Hematopoietic multipotent progenitor cell treated with erythropoietin and hydrocortisone succinate and interleukin-3 and kit ligand, for 15 days (in vitro differentiated cells): Measurements from ENCODE around the gene THAP4.

ENCODE experiments used
- DNase-seq: peaks from one replicate; pipeline ENCODE4 v3.0.0-alpha.2; 2015; ENCODE audit warnings: low spot score

Gene THAP4

DNA sequence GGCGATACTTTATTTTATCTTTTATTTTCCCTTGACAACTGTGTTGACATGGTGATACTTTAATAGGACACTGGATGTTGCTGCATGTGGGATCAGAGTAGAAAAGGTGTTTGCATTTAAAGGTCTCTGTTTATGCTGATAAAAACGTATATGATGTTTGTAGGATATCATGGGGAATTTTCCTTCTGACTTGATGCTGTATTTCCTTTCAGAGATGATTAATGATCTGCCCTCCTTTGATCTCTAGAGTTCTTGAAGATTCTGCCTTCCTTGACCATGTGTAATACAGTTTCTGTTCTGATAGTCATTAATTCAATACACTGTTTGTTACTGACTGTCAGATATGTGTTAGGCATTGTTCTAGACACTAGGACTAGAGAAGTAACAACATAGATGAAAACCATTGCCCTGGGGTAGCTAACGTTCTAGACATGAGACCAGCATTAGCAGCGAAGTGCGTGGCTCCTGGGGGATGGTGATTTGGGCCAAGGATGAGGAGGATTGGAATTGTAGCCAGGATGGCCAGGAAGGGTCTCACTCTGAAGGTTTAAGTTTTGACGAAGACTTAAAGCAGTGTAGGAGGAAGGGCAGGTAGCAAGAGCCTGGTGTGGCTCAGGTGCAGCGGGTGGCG lies 3.3 kb upstream of the THAP4 start:
- DNase-seq, result no peak

- DNase-seq, result no peak
These were observed 2.4 kb upstream of the THAP4 start for GRCh38 chr2:241639385-241639784.

- no peak for DNase-seq
These were observed 2.0 kb upstream of the THAP4 start for GRCh38 chr2:241638940-241639339.

DNA sequence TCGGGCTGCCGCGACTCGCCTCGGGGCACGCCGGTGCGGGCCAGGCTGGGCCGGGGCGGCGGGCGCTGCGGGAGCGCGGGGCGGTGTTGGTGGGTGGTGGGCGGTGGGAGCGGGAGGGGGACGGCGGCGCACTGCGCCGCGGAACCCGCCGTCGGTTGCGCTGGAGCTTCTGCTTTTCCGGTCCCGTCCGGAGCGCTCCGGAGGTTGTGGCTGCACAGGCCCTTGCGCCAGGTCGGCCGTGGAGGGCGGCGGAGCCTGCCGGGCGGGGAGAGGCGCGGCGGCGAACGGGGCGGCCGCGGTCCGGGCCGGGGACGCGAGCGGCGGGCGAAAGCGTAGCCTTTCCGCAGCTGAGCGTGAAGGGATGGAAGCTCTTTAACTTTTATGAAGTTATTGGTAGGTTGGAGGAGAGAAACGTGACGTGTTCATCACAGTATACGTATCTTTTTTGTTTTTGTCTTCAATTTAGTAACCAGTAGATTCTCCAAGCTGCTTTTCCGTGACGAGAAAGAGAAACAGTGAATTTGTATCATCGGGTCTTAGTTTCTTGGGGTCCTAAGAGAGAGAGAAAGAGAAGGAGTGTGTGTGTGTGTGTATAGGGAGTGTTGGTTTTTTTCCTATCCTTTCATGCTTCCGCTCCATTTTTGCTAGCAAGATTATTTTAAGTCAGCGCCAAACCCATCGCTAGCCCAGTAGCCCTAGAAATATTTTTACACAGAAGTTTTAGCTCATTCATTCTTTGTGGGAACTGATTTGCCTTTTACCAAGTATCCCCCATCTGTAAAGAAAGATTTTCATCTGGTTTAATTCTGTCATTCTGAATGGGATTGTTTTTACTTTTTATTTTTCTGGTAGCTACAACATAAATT lies 1.1 kb upstream of the THAP4 start:
- peak; percentile 41 for DNase-seq

DNA sequence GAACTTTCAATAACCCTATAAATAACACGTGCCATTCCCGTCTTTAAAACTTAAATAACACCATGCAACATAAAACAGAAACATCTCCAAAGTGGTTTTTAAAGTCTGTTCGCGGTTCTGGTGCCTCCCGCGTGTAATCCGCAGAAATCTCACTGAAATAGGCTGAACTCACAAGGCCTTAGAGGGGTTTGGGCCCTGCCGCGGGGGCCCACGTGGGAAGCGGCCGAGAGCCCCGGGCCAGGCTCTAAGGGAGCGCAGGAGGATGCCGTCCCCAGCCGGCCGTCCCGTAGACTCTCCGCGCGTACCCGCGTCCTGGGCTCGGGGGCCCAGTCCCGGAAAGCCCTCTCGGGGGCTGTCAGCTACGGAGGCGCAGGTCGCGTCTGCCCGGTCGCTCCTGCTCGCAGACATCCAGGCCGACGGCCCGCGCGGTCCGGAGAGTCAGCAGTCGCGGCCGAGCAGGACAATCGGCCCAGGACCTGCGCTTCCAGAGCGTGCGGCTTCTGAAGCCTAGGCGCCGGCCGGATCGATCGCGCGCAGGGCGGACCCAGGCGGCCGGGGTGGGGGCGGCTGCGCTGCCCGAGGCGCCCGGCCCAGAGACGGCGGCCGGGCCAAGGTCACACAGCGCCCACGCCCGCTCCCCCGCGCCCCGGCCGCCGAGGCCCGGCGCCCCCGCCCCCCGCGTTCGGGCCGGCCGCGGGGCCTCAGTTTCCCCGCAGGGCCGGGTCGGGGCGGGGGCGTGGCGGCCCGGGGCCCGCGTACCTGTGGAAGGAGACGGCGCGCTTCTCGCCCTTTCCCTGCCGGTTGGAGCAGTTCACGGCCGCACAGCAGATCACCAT lies 558 bp downstream of the THAP4 start:
- peak; percentile 38 for DNase-seq

- no peak for DNase-seq
These were observed 1.2 kb downstream of the THAP4 start for GRCh38 chr2:241635756-241636155.

DNA sequence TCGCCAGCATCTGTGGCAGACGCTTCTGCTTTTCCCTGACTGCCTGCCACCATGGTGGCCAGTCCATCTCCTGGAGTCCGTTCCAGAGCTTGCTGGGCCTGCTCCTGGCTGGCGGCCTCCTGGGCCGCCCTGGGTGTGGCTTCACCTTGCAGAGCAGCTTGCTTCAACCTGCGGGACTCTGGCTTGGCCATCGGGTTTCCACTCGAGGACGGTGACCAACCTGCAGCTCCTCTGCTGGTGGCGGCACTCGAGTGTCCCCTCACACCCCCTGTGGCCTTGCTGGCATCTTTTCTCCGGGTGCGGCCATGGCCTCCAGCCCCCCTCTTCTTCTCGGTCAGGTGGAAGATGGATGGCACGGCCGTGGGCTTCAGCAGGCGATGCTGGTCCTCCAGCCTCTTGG lies 3.4 kb downstream of the THAP4 start:
- DNase-seq, result no peak

DNA sequence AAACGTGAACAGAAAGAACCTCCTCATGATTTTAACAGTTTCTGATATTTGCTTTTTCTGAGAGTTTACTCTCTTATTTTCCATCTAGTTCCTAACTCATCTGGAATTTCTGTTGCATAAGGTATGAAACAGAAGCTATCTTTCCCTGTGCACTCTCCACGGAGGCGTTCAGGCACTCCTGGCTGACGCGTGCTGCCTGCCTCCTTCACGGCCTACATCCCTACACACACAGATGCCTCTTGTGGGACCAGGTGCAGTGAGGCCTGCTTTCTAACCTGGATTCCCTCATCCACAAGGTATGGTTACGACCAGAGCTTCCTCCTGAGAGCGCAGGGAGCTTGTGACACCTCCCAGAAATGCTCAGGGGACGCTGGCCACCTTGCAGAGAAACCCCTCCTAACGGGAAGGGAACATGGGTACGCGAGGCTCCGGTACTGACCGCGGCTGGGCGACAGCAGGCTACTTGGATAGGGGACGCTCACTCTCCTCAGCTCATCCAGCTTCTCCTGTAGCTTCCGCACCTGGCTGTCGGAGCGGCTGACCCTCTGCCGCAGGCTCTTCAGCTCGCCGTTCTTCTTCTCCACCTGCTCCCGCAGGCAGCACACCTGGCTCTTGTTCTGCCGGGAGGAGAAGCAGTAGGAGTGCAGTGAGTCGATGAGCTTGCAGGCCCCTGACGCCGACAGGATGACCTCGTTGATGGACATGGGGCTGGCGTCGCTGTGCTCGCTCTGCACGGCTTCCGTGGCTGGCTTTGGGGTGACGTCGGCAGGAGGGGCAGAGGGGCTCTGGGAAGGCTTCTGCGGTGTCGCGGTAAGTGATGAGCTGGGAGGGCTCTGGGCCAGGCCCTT lies 4.3 kb downstream of the THAP4 start:
- no peak for DNase-seq

DNA sequence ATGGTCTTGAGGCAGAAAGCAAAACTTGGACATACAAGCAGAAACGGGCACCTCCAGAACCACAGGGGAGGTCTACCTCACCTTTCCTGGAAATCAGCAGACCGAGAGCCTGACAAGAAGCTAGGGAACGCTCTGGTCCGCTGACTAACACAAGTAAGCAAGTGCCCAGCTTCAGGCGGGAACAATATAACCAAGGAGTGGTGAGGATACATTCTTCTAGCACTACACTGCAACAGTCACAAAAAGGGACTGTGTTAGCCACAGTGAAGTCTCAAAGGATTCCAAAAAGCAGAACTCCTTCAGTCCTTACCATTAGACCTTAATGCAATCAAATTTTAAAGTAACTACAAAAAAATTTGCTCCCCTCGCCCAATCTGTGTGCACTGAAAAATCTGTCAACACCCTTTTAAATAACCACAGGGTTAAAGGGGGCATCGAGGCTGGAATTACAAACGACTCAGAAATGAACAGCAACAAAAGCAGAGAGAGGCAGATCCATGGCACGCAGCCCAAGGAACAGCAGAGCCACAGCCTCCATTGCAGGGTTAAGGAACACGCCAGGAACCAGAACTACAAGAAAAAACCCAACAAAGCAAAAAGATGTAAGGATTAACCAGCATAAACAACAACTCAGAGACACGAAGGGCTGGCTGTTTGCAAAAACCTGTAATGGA lies 7.1 kb downstream of the THAP4 start:
- DNase-seq, result no peak

GRCh38 chr2:241627675-241628074 lies 9.3 kb downstream of the THAP4 start:
- DNase-seq, result no peak

DNA sequence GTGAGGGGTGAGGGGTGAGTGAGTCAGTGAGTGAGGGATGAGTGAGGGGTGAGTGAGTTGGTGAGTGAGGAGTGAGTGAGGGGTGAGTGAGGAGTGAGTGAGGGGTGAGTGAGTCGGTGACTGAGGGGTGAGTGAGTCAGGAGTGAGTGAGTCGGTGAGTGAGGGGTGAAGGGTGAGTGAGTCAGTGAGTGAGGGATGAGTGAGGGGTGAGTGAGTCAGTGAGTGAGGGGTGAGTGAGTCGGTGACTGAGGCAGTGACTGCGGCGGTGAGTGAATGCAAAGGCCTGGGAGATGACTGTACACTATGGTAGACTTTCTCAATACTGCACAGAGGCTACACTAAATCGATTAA lies 16.6 kb downstream of the THAP4 start:
- DNase-seq, result no peak

DNA sequence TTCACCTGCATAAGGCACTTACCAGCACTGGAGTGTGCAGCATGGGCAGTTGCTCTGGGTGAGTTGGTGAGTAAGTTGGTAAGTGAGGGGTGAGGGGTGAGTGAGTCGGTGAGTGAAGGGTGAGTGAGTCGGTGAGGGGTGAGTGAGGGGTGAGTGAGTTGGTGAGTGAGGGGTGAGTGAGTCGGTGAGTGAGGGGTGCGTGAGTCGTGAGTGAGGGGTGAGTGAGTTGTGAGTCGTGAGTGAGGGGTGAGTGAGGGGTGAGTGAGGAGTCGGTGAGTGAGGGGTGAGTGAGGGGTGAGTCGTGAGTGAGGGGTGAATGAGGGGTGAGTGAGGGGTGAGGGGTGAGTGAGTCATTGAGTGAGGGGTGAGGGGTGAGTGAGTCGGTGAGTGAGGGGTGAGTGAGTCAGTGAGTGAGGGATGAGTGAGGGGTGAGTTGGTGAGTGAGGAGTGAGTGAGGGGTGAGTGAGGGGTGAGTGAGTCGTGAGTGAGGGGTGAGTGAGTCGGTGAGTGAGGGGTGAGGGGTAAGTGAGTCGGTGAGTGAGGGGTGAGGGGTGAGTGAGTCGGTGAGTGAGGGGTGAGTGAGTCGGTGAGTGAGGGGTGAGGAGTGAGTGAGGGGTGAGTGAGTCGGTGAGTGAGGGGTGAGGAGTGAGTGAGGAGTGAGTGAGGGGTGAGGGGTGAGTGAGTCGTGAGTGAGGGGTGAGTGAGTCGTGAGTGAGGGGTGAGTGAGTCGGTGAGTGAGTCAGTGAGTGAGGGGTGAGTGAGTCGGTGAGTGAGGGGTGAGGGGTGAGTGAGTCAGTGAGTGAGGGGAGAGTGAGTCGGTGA lies 17.1 kb downstream of the THAP4 start:
- DNase-seq, result no peak

GRCh38 chr2:241618829-241619228 lies 18.1 kb downstream of the THAP4 start:
- no peak for DNase-seq

DNA sequence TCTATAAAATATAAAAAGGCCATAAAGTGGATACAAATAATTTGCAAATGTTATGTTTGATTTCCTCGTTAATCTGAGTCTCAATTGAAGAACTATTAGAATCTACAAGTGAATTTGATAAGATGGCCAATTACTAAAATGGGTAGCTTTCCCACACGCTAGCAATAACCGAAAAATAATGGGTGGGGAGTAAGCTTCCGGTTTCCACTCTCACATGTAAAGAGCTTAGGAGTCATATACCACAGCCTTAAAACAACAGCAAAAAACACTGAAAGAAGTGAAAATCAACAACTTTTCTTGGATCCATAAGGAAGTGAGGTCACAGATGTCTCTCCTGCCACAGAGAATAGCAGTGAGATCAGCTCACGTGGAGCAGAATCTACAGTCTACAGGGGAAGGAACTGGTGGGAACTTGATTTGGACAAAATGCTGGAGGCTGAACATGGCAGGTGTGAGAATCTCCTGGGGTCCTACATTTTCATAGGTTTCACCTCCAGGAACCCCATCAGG lies 18.6 kb downstream of the THAP4 start:
- no peak for DNase-seq

GRCh38 chr2:241617431-241618154 lies 19.4 kb downstream of the THAP4 start:
- DNase-seq, result no peak

- no peak for DNase-seq
These were observed 20.5 kb downstream of the THAP4 start for GRCh38 chr2:241616168-241617125.

DNA sequence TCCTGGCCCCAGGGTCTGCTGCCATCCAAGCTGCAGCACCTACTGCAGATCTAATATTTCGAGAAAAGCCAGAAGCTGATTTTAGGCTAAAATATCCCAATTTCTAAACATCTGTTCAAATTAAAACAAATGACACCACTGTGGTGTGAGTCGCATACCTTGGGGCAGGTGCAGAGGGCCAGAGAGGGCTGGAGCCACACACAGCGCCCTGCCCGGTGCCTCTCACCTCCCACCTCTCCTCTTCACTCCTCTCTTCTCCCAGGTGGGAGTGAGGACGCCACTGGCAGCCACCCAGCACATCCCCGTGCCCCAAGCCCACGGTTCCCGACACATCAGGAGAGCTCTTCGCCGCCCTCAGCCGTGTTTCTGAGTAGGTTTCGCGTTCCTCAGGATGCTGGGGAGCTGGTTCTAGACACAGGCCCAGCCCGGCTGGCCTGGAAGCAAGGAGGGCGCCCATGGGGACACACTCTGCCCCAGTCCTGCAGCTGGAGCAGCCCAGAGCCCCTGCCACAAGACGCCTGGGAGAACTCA lies 21.4 kb downstream of the THAP4 start:
- DNase-seq, result no peak

- no peak for DNase-seq
These were observed 21.9 kb downstream of the THAP4 start for GRCh38 chr2:241615041-241615440.
